DOHH2 (cell line): ENCODE data around the gene ITPKC.

Experiments
- H3F3A ChIP-seq: fragments of 200-600 bp; sonication (generic), shearing (Covaris generic); 2 replicates; pipeline ENCODE4 v1.6.0; 2016; ENCODE audit warnings: antibody characterized with exemption, mild to moderate bottlenecking; ENCODE audit not compliant: control insufficient read depth, insufficient read depth
- H3K27ac ChIP-seq: fragments of 200-600 bp; sonication (generic); 2 replicates; pipeline ENCODE4 v1.5.1; 2014; ENCODE audit warnings: low read depth, mild to moderate bottlenecking, low read length, moderate library complexity
- H3K27me3 ChIP-seq: fragments of 200-600 bp; sonication (generic); 2 replicates; pipeline ENCODE4 v1.6.1; 2014; ENCODE audit warnings: mild to moderate bottlenecking, low read length, mixed read lengths; ENCODE audit not compliant: control insufficient read depth
- H3K36me3 ChIP-seq: fragments of 200-600 bp; sonication (generic); 2 replicates; pipeline ENCODE4 v1.6.1; 2014; ENCODE audit warnings: mild to moderate bottlenecking, low read length, moderate library complexity, mixed read lengths; ENCODE audit not compliant: control insufficient read depth
- H3K4me1 ChIP-seq: fragments of 200-600 bp; sonication (generic); 2 replicates; pipeline ENCODE4 v1.6.1; 2014; ENCODE audit warnings: mild to moderate bottlenecking, low read length, mixed read lengths; ENCODE audit not compliant: control insufficient read depth
- H3K4me2 ChIP-seq: fragments of 200-600 bp; sonication (generic); 2 replicates; pipeline ENCODE4 v1.6.0; 2014; ENCODE audit warnings: mild to moderate bottlenecking, low read length, moderate library complexity
- H3K4me3 ChIP-seq: fragments of 200-600 bp; sonication (generic); 2 replicates; pipeline ENCODE4 v1.5.1; 2014; ENCODE audit warnings: mild to moderate bottlenecking, low read length, mixed read lengths
- H3K79me2 ChIP-seq: fragments of 200-600 bp; sonication (generic); 2 replicates; pipeline ENCODE4 v1.6.1; 2014; ENCODE audit warnings: mild to moderate bottlenecking, low read length, mixed read lengths; ENCODE audit not compliant: control insufficient read depth
- H3K9me2 ChIP-seq: fragments of 200-600 bp; sonication (generic); replicated peaks from 2 replicates; pipeline ENCODE4 v1.6.1; 2014; ENCODE audit warnings: mild to moderate bottlenecking, low read length, mixed read lengths; ENCODE audit not compliant: control insufficient read depth
- H3K9me3 ChIP-seq: fragments of 200-600 bp; sonication (generic); 2 replicates; pipeline ENCODE4 v1.6.1; 2014; ENCODE audit warnings: antibody characterized with exemption, low read length, mixed read lengths; ENCODE audit not compliant: control insufficient read depth, insufficient read depth
- H4K20me1 ChIP-seq: fragments of 200-600 bp; sonication (generic); 2 replicates; pipeline ENCODE4 v1.6.0; 2014; ENCODE audit warnings: low read depth, mild to moderate bottlenecking, antibody characterized with exemption, low read length, moderate library complexity; ENCODE audit not compliant: control insufficient read depth, insufficient read depth
- EZH2phosphoT487 ChIP-seq: fragments of 200-600 bp; sonication (generic); IDR thresholded peaks from 2 replicates; pipeline ENCODE4 v1.6.1; 2017; ENCODE audit warnings: borderline replicate concordance, mild to moderate bottlenecking, antibody characterized with exemption, low read length, moderate library complexity, mixed read lengths
- TF ChIP-seq, protein P1 (sequence below): fragments of 200-600 bp; sonication (generic); IDR thresholded peaks from one replicate; pipeline ENCODE4 v1.5.1; 2014; ENCODE audit warnings: antibody characterized with exemption, mild to moderate bottlenecking, low read depth, low read length; ENCODE audit not compliant: poor library complexity, severe bottlenecking

The ITPKC gene

DNA sequence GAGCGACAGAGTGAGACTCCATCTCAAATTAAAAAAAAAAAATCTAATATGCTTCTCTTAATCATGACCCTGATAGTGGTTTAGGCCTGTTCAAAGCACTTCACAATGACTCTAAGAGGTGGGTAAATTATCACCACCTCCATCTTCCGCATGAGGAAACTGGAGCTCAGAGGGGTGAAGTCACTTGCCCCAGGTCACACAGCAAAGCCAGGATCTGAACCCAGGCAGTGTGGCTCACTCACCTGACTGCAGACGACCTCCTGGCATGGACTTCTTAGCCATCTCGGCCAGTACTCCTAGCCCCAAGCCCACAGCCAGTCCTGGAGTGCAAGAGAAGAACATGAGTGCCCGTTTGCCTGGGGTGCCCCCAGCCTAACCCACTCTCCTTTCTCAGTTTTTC is 7.1 kb upstream of the ITPKC start:
- H3K9me3 ChIP-seq, result no peaks in the 10 kb centered on the region
- peaks cover 5% of the 10 kb centered on the region for H3K4me1 ChIP-seq
- TF ChIP-seq, protein P1, sequence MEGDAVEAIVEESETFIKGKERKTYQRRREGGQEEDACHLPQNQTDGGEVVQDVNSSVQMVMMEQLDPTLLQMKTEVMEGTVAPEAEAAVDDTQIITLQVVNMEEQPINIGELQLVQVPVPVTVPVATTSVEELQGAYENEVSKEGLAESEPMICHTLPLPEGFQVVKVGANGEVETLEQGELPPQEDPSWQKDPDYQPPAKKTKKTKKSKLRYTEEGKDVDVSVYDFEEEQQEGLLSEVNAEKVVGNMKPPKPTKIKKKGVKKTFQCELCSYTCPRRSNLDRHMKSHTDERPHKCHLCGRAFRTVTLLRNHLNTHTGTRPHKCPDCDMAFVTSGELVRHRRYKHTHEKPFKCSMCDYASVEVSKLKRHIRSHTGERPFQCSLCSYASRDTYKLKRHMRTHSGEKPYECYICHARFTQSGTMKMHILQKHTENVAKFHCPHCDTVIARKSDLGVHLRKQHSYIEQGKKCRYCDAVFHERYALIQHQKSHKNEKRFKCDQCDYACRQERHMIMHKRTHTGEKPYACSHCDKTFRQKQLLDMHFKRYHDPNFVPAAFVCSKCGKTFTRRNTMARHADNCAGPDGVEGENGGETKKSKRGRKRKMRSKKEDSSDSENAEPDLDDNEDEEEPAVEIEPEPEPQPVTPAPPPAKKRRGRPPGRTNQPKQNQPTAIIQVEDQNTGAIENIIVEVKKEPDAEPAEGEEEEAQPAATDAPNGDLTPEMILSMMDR, result no peak
- TF ChIP-seq EZH2phosphoT487, result no peak

DNA sequence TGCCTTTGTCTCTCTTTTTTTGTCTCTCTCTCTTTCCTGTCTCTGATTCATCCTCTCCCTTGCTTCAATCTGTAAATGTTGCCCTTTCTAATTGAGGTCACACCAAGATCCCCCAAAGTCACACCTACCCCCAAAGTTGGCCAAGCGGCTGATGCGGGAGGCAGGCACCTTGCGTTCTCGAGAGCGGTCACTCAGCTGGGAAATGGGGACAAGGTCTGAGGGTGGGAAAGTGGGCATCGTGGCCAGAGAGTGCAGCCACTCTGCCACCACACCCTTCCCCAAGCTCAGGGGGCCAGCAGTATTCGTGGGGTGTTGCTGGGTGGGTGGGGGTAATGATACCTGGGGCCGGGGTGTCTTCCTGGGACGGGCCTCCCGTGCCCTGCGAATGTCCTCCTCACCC is 3.0 kb upstream of the ITPKC start:
- Histone ChIP-seq H3K4me1 (peaks cover 33% of the 10 kb centered on the region), H4K20me1 (no peaks in the 10 kb centered on the region), H3K4me3 (peak overlapping the region; percentile 78), H3K79me2 (peaks cover 35% of the 10 kb centered on the region), H3F3A (no peaks in the 10 kb centered on the region), H3K27ac (no peak overlapping the region), H3K9me3 (no peaks in the 10 kb centered on the region), H3K27me3 (no peaks in the 10 kb centered on the region), H3K4me2 (peak overlapping the region; percentile 97; the same call in 1 of the 2 replicates), H3K9me2 (no peaks in the 10 kb centered on the region), H3K36me3 (peaks cover 12% of the 10 kb centered on the region)
- TF ChIP-seq, protein P1, result no peak
- TF ChIP-seq EZH2phosphoT487, result no peak

More for the DNA sequence above, 7.1 kb upstream of the ITPKC start:
- Histone ChIP-seq H4K20me1 (no peaks in the 10 kb centered on the region), H3K36me3 (peaks cover 23% of the 10 kb centered on the region), H3K4me3 (no peak overlapping the region), H3K27ac (no peak overlapping the region), H3K4me2 (no peak overlapping the region), H3K27me3 (no peaks in the 10 kb centered on the region), H3F3A (no peaks in the 10 kb centered on the region; the same call in 1 of the 2 replicates), H3K9me2 (no peaks in the 10 kb centered on the region), H3K79me2 (peaks cover 4% of the 10 kb centered on the region)

- TF ChIP-seq, protein P1, result peak; percentile 20
- no peak for TF ChIP-seq EZH2phosphoT487
Measured at GRCh38 chr19:40714441-40715299, 2.2 kb upstream of the ITPKC start.

More at GRCh38 chr19:40714441-40715299, 2.2 kb upstream of the ITPKC start:
- H3K9me2 ChIP-seq, result no peaks in the 10 kb centered on the region
- no peaks in the 10 kb centered on the region for H3F3A ChIP-seq
- H3K79me2 ChIP-seq, result peaks cover 37% of the 10 kb centered on the region
- H3K4me3 ChIP-seq, result peak overlapping the region; percentile 78
- peak overlapping the region; percentile 97 for H3K4me2 ChIP-seq
- H3K4me1 ChIP-seq, result peaks cover 40% of the 10 kb centered on the region
- peaks cover 9% of the 10 kb centered on the region for H3K36me3 ChIP-seq
- no peaks in the 10 kb centered on the region for H4K20me1 ChIP-seq
- peak overlapping the region; percentile 57 for H3K27ac ChIP-seq
- no peaks in the 10 kb centered on the region for H3K27me3 ChIP-seq
- no peaks in the 10 kb centered on the region for H3K9me3 ChIP-seq
